Testis (tissue), 3 donors: Measurements from ENCODE around the gene C19orf25. TPM values are rescaled to one million over a fixed set of nuclear protein-coding genes. Genes with fewer than 3 reads are reported as not detected.

ENCODE experiments used
- DNase-seq: peaks from one replicate; pipeline ENCODE4 v3.0.0-alpha.2; 2019
- H3K27ac ChIP-seq, 2 donors: fragments of 200-600 bp; sonication (generic); one replicate each; pipeline ENCODE4 v1.5.1; 2019
- H3K27me3 ChIP-seq: fragments of 200-600 bp; sonication (generic); one replicate; pipeline ENCODE4 v1.5.1; 2019
- H3K36me3 ChIP-seq: fragments of 200-600 bp; sonication (generic); one replicate; pipeline ENCODE4 v1.5.1; 2017; ENCODE audit warnings: low read depth; ENCODE audit errors: missing control alignments
- H3K4me1 ChIP-seq: fragments of 200-600 bp; sonication (generic); one replicate; pipeline ENCODE4 v1.5.1; 2019
- H3K4me3 ChIP-seq, 2 donors: fragments of 200-600 bp; sonication (generic); one replicate each; pipeline ENCODE4 v1.5.1; 2017 to 2019
- H3K9me3 ChIP-seq: fragments of 200-600 bp; sonication (generic); one replicate; pipeline ENCODE4 v1.5.1; 2017
- POLR2A ChIP-seq: fragments of 450-650 bp; IDR thresholded peaks from one replicate; pipeline ENCODE4 v1.6.1; 2017; ENCODE audit warnings: antibody characterized with exemption, mild to moderate bottlenecking, moderate library complexity
- WGBS, 2 donors: methylation state at CpG; one replicate each; pipeline ENCODE4 v1.1.5; 2018; 5-methylcytosine and 5-hydroxymethylcytosine counted together
- intact Hi-C: fragments of 100-400 bp; cut with DNase I; formaldehyde crosslinking; loops from one replicate; pipeline ENCODE4 v1.15.1; 2023; ENCODE audit warnings: low total_unique reads
- polyA plus RNA-seq: library from polyadenylated mRNA; stranded (reverse); fragments of 350-450 nt; fragmentation: Illumina TruSeq; extraction: RNeasy Lipid Tissue Mini Kit (QIAGEN cat#74804); gene quantifications from one replicate; pipeline ENCODE4 v1.2.3, GENCODE V29; 2014; ENCODE audit warnings: low read depth, low replicate concordance; ENCODE audit not compliant: insufficient read depth
- total RNA-seq, 2 donors: library from RNA; depleted of rRNA; stranded (reverse); fragments of >200 nt; gene quantifications; one replicate each; pipeline ENCODE4 v1.2.3, GENCODE V29; 2016
- TF ChIP-seq, protein P1 (sequence below), 3 experiments: fragments of 450-650 bp in 2 of 3; fragments of 200-600 bp in 1 of 3; sonication (generic) in 1 of 3; IDR thresholded peaks; one replicate each; pipeline ENCODE4 v1.5.1; 2016 to 2019; ENCODE audit warnings: antibody characterized with exemption in 3 of 3, mild to moderate bottlenecking in 2 of 3, moderate library complexity in 1 of 3

C19orf25 gene
- total and polyA plus RNA-seq, 3 donors from 2014 or later: 39.3 to 72.5 (median 55.4) TPM

DNA sequence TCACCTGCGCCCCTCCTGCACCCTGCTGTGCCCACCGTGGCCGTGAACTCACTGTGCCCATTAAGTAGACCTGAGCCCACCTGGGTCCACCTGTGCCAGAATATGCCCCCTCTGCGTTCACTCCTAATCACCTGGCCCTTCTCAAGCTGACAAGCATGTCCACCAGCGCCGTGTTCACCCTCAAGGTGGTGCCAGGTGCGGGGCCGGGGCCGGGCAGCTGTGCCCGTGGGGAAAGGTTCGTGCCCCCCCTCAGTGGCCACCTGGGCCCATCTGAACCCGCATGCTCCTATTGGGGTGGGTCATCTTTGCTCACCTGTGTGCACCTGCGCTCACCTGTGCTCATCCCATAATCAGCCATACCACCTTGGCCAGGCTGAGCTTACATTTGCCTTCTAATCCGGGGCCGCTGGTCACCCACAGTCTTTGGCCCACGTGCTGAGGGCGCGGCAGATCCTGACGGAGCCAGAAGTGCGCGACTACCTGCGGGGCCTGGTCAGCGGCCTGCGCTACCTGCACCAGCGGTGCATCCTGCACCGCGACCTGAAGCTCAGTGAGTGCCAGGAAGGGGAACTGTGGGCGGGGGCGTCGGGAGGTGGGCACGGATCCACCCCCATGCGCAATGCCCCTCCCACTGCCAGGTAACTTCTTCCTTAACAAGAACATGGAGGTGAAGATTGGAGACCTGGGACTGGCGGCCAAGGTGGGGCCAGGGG lies 47.2 kb upstream of the C19orf25 start:
- intact Hi-C loops: no loop called here
- H3K27ac ChIP-seq: no peak overlapping the region
- H3K4me3 ChIP-seq: peak overlapping the region in 1 of 2 donors; percentile 64
- DNase-seq: no peak
- 87 to 92% methylated on average over 23 to 33 of the region's 33 CpGs for WGBS, 2 donors
- no peaks in the 10 kb centered on the region for H3K36me3 ChIP-seq
- no peaks in the 10 kb centered on the region for H3K27me3 ChIP-seq
- peaks cover 11% of the 10 kb centered on the region for H3K4me1 ChIP-seq
- no peaks in the 10 kb centered on the region for H3K9me3 ChIP-seq
- TF ChIP-seq, protein P1, sequence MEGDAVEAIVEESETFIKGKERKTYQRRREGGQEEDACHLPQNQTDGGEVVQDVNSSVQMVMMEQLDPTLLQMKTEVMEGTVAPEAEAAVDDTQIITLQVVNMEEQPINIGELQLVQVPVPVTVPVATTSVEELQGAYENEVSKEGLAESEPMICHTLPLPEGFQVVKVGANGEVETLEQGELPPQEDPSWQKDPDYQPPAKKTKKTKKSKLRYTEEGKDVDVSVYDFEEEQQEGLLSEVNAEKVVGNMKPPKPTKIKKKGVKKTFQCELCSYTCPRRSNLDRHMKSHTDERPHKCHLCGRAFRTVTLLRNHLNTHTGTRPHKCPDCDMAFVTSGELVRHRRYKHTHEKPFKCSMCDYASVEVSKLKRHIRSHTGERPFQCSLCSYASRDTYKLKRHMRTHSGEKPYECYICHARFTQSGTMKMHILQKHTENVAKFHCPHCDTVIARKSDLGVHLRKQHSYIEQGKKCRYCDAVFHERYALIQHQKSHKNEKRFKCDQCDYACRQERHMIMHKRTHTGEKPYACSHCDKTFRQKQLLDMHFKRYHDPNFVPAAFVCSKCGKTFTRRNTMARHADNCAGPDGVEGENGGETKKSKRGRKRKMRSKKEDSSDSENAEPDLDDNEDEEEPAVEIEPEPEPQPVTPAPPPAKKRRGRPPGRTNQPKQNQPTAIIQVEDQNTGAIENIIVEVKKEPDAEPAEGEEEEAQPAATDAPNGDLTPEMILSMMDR (IDR thresholded peaks at IDR 0.05): no peak
- no peak for TF ChIP-seq POLR2A

DNA sequence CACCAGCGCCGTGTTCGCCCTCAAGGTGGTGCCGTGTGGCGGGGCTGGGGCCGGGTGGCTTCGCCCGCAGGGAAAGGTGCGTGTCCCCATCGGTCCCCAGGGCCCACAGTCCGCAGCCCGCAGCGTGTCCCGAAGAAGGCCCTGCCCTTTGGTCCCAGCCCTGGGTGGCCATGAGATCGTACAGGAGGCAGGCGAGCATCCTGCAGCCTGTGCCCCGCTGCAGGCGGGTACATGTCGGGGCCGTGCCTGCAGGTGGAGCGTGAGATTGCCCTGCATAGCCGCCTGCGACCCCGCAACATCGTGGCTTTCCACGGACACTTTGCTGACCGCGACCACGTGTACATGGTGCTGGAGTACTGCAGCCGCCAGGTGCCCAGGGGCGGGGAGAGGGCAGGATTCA lies 46.3 kb upstream of the C19orf25 start:
- Histone ChIP-seq H3K27ac (no peak overlapping the region), H3K4me1 (peaks cover 13% of the 10 kb centered on the region), H3K9me3 (no peaks in the 10 kb centered on the region), H3K36me3 (no peaks in the 10 kb centered on the region), H3K27me3 (no peaks in the 10 kb centered on the region), H3K4me3 (peak overlapping the region in 1 of 2 donors; percentile 64)
- WGBS, 2 donors: 67 to 79% methylated on average over 20 to 21 of the region's 31 CpGs
- no peak for DNase-seq
- no peak for TF ChIP-seq POLR2A
- TF ChIP-seq, protein P1 (IDR thresholded peaks at IDR 0.05): no peak
- intact Hi-C loops: no loop called here

DNA sequence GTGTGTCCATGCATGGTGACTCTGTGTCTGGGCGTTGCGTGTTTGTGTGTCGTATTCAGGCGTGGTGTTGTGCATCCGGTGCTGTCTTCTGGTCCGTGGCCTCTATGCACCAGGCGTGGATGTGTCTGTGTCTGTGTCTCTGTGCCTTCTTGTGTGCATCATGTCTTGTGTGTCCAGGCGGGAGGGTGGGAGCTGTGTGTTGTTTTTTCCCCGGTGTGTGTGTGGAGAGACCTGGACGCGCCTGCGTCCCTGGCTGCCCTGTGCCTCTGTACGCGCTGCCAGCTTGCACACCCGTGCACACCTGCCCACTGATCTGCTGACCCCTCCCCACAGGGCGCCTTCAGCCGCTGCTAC lies 45.9 kb upstream of the C19orf25 start:
- Histone ChIP-seq H3K9me3 (no peaks in the 10 kb centered on the region), H3K27ac (no peak overlapping the region), H3K4me1 (peaks cover 13% of the 10 kb centered on the region), H3K27me3 (no peaks in the 10 kb centered on the region), H3K4me3 (peak overlapping the region; percentile 61 to 64), H3K36me3 (no peaks in the 10 kb centered on the region)
- TF ChIP-seq, protein P1 (IDR thresholded peaks at IDR 0.05): no peak
- TF ChIP-seq POLR2A: no peak
- WGBS, 2 donors: 60 to 64% methylated on average over 10 to 12 of the region's 17 CpGs
- intact Hi-C loops: no loop called here
- no peak for DNase-seq

DNA sequence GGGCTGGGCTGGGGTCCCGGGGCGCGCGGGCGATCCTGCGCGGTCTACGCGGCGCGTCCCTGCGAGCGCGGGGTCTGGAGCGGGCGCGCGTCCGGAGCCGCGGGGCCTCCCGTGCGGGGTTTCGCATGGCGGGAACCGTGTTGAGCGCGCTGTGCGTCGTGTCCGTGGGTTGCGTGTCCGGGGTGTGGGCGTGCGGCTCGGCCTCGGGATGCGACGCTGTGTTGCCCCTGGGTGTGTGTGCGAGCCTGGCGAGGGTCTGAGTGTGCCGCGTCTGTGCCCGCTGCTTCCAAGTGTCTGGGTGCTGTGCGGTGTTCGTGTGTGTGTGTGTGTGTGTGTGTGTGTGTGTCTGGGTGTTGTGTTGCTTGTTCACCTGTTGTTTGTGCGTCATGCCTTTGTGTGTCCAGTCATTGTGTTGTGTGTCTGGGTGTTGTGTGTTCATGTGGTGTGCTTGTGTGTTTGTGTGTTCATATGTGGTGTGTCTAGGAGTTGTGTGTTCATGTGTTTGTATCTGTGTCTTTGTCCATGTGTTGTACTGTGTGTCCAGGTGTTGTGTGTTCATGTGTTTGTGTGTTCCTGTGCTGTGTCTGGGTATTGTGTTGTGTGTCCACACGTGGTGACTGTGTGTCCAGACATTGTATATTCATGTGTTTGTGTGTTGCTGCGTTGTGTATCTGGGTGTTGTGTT lies 45.4 kb upstream of the C19orf25 start:
- H3K9me3 ChIP-seq: no peaks in the 10 kb centered on the region
- peak overlapping the region; percentile 61 to 64 for H3K4me3 ChIP-seq
- peak overlapping the region in 1 of 2 donors; percentile 77 for H3K27ac ChIP-seq
- no peaks in the 10 kb centered on the region for H3K27me3 ChIP-seq
- H3K4me1 ChIP-seq: peaks cover 13% of the 10 kb centered on the region
- WGBS, 2 donors: 21 to 41% methylated on average over 3 to 9 of the region's 49 CpGs
- TF ChIP-seq, protein P1 (IDR thresholded peaks at IDR 0.05): no peak
- TF ChIP-seq POLR2A: no peak
- DNase-seq: no peak
- intact Hi-C loops: no loop called here
- no peaks in the 10 kb centered on the region for H3K36me3 ChIP-seq
